ENCODE measurements around the gene JAK1.
A peak's percentile ranks its signal among the peaks of the same experiment; 100 is the strongest.
"Not testable (repeated sequence)": the region's sequence is repeated elsewhere in the genome, so short reads cannot be mapped to it uniquely, and the experiment has no call there.

The JAK1 gene

DNA sequence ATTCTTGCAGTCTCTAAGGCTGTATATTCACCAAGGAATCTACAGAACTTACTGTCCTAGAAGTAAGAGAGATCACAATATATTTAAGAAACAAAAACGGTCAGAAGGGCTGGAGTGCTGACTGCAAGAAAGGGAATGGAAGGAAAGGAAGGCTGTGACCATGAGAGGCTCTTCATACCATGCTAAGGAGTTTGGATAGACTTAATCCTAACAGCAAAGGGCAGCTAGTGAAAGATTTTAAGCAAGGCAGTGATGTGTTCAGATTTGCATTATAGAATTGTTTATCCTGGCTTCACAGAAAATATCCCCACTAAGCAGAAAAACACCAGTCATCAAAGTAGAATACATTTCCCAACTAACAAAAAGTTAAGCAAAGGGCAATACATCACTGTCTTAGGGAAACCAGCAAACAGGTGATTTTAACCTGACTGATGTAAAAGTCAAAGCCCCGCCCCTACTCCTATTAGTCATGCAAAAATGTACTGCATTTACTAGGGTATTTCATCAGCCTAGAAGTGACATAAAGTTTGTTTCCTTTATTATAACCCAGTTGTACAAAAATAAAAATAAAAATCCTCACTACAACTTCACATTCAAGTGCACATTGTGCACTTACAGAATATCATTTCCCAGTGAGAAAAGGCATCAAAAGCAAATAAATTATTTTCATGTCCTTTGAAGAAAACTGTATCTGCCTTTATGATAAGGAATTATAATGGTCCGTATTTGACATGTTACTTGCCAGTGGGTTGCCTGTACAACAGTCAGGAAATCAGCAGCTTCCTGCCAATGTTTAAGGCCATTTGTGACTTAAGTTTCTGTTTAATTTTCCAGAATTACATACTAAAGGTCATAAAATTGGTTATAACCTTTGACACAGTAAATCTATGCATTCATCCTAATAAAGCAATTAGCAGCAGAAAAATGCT is 17.2 kb downstream of the JAK1 start:
- DNase-seq (ENCODE audit: low read depth), result peak; percentile 47

DNA sequence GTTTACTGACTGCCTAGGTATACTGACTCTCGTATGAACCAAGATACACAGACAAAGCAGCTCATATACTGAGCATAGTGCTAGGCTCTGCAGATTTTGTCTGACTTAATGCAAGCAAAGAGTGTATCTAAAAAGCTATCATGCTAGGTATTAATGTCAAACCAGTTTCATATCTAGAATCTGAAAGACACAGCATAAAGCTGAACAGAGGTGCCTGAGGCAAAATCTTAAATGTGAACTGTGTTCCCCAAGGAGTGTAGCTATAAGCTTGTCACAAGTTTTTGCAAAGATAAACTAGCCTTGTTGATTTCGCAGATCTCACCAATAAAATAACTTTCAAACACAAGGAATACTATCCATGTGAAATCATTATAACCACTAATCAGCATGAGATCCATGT is 18.1 kb downstream of the JAK1 start:
- DNase-seq (ENCODE audit: low read depth), result no peak

DNA sequence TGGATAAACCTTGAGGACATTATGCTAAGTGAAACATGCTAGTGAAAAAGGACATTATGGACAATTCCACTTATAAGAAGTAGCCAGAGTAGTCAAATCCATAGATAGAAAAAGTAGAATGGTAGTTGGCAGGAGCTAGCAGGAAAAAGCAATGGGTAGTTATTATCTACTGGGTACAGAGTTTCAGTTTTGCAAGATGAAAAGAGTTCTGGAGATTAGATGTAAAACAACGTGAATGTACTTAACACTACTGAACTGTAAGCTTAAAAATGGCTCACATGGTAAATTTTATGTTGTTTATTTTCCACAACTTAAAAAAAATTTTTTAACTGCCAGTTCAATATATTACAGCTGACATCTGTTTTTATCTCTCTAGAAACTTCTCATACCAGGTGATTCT is 19.4 kb downstream of the JAK1 start:
- DNase-seq (ENCODE audit: low read depth), result no peak

DNA sequence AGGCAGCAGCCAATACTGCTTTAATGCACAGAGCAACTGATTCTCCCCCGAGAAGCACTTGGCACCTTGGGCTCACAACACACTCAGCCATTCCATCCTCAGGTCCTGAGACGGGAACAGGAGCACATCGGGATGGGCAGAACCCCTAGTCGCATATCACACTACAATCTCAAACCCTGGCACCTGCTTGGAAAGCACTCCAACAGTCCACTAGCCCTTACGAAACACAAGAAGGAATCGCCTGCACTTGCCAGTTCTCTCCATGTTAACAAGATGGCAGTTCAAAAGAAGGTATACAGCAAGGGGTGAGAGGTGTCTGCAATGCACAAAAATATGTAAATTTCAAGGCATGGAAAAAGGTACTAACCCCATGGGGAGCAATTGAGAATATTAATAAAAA is 21.4 kb downstream of the JAK1 start:
- no peak for DNase-seq (ENCODE audit: low read depth)

DNA sequence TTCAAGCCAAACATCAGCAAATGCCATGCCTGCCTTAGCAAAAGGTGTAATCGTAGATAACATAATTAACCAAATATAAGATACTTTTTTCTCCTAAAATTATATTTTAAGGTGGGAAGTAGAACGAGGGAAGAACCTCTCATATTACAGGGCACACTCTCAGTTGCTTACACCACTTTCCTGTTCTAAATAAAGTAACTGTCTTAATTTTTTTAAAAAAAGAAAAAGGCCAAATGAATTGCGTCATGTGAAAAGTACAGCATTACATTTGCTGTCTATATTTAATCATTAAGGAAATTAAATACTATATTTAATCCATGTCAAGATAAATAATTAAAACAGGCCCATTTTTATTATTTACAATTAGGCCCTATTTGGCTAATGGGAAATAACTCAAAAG is 23.7 kb downstream of the JAK1 start:
- no peak for DNase-seq (ENCODE audit: low read depth)

DNA sequence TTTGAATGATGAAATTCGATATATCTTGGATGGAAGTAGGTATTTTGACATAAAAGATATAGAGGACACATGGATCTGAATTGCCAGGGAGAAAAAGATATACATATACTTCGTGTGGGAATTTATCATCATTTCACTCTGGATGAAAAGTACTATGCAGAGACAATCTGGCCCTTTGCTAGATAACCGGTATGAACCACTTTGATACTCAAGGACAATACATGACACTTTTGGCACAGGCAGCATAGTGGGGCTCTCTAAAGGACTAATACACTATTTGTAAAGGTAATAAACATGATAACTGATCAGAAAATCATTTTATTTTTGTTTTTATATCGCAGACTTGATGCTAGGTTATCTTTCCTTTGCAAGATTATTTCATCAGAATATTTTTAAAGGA is 24.2 kb downstream of the JAK1 start:
- no peak for DNase-seq (ENCODE audit: low read depth)

DNA sequence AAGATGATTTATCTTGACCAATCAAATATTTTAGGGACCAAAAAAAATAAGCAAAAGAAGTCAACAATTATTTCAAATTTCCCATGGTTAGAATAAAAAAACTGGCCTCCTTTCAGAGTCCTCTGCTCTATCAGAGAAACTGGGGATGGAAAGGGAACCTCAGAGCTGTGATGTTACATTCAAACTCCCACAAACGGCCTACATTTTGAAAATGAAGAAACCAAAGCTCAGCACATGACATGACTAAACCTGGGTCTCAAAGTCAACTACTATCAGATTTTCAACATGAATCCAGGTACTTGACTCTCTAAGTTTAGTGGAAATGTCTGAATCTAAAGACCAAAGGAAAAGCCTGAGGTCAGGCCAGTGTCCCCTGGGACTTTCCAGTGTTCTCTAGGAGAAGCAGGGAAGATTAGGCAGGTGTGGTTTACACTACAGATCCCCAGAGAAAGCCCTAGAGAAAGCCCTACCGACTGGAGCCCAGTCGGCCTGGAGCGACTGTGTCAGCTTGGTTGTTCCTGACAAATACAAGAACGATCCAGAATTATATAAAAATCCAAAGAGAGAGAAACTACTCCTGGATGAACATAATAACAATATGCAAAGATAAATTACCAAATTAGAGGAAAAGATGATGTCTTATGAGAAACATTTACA is 24.8 kb downstream of the JAK1 start:
- no peak for DNase-seq (ENCODE audit: low read depth)

DNA sequence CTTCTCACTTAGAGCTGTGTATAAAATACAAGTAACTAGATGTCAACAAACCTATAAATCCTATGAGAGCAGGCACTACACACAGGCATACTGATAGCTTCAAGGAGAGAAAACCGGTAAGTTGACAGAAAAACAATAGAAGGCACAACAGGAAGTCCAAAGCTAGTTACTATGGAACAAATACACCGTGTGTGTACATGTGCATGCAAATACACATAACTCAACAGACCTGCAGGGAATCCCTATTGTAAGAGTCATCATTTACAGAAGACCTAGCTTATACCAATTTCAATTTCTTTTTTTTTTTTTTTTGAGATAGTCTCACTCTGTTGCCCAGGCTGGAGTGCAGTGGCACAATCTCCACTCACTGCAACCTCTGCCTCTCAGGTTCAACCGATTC is 26.3 kb downstream of the JAK1 start:
- DNase-seq (ENCODE audit: low read depth), result no peak

DNA sequence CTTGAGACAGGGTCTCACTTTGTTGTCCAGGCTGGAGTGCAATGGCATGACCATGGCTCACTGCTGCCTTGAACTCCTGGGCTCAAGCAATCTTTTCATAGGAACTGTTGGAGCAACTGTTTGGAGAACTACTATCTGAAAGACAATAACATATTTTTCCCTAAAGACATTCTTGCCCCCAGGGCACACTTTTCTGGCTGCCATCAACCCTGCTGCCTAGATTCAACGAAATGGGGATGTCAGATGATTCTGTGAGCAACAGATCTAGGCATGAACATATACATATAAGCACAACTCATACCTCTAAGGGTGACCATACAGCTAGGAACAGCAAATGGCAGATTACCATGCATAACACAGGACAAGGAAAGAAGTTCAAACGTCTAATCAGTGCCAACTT is 27.4 kb downstream of the JAK1 start:
- DNase-seq (ENCODE audit: low read depth), result no peak

DNA sequence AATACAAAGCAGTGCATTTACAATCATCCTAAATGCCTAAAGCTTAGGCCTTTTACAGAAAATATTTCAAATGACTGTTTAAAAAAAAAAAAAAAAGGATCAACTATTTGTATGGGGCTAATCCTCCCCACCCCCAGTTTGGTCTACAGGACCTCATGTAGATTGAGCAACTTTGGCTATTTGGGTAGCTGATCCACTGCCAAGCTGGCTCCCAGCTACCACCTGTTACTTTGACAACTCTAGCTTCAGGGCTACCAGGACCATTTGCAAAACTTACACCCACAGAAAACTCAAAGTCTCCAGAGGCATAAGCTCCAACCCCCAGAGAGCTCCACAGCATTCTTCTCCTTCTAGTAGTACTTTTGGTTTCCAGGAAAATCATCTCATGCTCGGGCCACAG is 29.4 kb downstream of the JAK1 start:
- DNase-seq (ENCODE audit: low read depth), result no peak

DNA sequence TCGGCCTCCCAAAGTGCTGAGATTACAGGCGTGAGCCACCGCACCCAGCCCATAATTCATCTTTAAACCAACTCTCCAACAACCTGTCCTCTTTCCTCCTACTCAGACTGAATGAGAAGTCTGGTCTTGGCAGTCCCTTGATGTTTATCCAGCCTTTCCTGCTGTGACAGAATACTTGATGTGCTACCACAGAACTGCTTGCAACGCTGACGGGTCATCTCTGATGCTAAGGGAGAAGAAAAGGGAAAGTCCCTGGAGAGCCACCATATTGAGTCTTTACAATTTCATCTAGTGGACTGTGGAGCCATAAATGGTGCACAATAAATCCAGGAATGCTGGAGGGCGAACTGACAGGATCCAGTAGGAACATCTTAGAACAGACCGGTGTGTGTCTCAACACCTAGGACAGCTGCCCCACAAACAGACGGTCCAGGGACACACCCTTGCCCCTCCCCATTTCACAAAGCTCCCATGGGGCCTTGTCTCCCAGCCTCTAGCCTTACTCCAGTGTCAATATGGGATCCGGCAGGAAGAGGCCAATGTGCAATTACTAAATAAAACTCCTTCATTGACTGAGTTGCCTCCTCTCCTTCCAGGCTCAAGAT is 30.7 kb downstream of the JAK1 start:
- DNase-seq (ENCODE audit: low read depth), result no peak

DNA sequence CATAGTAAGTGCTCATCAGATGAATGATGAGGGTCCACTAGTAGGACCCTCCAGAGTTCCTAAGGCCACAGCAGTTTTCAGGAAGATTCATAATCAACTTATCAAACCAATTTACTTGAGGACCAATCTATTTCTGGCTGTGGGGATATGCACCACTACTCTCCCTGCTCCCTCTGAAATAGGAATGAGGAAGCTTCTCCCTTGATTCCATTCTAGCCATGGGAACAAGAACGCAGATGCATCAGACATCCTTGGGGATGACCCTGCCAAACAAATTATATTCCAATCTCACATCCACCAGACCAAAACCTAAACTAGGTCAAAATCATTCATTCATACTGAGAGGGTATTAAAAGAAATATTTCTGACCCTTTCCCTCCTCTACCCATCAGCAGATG is 31.5 kb downstream of the JAK1 start:
- DNase-seq (ENCODE audit: low read depth), result no peak

DNA sequence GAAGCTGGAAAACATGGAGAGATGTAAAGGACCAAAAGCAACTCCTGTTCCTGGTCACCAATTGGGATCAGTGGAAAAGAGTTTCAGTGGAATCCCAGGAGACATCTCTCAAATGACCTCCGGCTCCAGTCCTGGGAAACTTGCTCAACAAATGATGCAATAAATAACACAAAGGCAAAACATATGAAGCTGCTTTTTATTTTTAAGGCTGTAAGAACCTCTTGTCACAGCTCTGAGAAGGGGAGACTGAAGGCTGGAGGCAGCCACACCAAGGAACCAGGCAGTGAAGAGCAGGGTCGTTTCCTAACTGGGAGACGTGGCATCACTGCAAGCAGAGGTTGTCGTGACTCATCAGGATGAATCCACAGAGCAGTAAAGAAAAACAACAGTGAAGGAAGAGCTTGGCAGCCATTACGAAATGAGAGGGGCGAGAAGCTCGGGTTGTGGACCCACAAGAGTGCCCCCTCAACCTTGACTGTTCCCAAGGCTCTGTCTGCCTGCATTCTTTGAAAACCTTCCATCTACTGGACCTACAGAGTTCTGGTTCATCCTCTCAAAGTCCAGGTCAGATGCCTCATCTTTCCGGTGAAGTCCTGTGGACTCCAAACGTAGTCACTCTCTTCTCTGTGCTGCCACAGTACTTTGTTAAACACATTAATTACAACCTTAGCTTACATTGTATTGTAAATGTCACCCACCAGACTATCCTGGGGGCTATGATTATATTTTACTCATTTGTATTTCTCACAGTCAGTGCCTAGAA is 32.1 kb downstream of the JAK1 start:
- no peak for DNase-seq (ENCODE audit: low read depth)

DNA sequence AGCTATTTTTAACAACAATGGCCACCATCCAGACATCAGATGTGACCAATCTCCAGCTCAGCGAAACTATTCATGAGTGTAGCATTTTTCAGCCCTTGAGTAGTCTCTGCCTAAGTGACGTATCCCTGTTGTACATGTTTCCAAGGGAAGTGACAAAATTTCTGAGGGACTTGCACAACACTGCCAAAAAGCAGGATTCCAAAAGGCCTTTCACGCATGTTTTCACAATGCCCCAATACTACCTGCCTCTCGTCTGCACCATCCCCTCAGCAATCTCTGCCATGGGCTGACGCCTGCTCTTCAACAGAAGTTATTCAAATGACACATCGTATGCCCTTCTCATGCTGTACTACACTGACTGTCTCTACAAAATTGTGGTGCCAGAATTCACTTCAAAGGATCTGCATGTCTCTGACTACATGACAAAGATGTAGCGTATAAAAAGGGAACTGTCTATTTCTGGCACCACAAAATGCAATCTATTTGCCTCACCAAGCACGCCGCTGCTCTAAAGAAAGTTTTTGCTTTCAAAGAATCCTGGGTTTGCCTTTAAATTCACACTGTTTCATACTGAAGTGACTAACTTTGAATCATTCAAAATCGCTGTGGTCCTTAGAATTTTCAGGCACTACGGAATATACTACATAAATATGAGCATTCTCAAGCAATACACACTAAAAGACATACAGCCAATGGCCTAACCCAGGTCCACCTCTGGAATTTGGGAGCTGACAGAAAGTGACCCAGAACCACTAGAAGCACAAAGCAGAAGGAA is 32.9 kb downstream of the JAK1 start:
- DNase-seq (ENCODE audit: low read depth), result no peak

DNA sequence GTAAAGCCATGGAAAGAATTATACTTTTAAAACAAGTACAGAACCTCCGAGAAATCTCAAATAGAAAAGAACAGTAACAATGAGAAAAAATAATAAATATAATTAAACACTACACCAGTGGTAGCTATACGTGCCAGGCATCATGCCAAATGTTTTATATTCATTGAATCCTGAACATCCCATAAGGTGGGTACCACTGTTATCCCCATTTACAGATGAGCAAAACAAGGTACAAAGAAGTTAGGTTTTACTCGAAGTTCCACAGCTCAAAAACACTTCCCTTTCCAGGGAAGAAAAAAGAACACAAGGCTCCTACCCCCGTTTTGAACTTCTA is 33.4 kb downstream of the JAK1 start:
- DNase-seq (ENCODE audit: low read depth), result no peak

DNA sequence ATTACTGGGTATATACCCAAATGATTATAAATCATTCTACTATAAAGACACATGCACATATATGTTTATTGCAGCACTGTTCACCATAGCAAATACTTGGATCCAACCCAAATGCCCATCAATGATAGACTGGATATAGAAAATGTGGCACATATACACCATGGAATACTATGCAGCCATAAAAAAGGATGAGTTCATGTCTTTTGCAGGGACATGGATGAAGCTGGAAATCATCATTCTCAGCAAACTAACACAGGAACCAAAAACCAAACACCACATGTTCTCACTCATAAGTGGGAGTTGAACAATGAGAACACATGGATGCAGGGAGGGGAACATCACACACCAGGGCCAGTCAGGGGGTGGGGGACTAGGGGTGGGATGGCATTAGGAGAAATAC is 35.7 kb downstream of the JAK1 start:
- not testable (repeated sequence) for DNase-seq (ENCODE audit: low read depth)

DNA sequence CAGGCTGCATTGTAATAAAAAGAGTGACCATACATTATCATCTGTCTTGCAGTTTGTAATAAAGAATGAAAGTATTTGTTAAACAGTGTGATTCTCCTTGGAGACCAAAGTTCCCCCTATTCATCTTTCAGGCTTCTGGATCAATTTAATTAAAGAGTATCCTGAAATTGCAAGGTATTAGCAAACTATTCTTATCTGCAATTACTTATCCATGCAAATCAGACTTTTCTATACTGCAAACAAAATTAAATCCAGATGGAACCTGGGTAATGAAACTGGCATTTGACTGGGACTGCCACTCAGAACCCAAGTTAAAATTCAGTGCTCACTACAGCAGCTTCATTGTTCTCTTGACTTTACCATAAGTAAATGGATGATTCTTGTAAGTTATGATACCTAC is 37.1 kb downstream of the JAK1 start:
- no peak for DNase-seq (ENCODE audit: low read depth)

DNA sequence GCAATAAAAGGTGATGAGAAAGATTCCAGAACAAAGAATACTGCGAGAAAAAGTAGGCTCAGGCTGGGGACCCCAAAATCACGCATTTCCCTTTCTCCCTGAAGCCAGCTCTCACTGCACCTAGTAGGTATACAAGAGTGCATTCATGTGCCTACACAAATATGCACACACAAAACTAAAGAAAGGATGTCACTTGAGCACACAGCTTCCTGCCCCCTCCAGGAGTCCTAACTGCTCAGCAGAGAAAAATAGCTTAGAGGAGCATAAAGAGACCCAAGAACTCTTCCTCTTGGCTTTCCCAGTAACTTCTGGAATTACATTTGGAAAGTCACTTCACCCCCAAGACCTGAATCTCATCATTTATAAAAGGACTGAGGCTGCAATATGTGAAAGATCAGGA is 38.0 kb downstream of the JAK1 start:
- no peak for DNase-seq (ENCODE audit: low read depth)

DNA sequence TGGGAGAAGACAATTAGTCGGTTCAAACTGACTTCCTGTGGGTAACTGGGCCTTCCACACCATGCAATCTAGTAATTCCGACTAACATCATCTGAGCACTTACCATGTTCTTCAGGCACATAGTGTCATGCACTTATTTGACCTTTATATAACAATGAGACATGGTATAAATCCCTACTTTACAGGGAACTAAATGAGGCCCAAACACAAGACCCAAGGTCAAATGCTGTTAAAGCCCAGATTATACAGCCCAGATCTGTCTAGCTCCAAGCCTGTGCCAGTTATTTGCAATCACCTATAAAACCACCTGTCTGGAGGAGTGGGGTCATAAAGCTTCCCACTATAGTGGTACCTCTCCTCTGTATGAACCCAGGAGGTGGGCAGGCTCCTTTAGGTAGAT is 40.8 kb downstream of the JAK1 start:
- no peak for DNase-seq (ENCODE audit: low read depth)

DNA sequence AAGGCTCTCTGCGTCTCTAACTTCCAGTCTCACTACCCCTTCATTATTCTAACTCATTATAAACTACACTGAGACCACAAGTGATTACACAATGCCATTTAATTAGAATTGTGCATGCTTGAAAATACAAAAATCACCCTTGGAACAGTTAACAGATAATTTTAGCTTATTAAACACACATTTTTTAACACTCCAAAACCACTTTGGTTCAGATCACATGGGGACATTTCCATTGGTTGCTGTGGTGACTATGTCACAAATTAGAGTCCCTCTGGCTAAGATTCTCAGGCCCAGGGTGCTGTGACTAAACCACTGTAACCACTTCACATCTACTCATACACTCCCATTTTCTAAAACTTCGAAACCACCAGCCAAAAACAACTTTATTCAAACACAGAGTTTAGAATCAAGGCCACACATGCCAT is 43.0 kb downstream of the JAK1 start:
- no peak for DNase-seq (ENCODE audit: low read depth)

DNA sequence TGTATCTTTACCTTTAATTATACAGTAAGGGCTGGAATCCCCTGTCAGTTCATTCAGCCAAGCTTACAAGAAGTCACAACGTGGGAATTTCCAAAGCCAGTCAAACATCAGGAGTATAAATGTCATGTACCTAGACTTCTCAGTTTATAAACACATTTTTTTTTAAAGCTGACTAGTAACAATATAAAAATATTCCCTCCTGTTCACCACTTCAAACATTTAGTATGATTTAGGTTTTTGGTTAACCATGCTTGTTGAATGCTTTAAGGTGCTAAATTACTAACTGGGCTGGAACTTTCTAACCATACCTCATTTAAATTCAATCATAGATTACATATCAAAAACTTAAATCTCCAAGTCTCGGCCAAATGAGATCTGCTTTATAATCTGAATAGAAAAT is 44.0 kb downstream of the JAK1 start:
- peak; percentile 16 for DNase-seq (ENCODE audit: low read depth)

DNA sequence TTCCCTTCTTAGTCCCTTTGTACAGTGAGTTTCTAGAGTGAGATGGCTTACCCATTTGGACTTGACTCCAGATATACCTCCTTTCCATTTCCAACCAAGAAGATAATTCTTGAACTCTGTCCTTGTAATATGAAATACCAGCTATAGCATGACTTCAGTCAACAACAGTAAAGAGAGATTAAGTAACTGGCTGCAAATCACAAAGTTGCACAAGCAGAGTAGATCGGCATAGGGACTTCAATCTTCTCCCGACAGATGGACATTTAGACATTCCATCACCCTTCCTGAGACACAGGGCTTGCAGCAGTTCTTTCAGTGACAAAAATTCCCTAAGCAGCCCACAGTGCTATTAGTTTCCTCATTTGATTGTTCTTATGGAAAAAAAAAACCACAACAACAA is 44.6 kb downstream of the JAK1 start:
- DNase-seq (ENCODE audit: low read depth), result no peak

All from stimulated activated CD4-positive, alpha-beta T cell treated with anti-CD3 and anti-CD28 coated beads, Interleukin-2, amount 100 ng/mL, for 4 hours (primary cell).